Endothelial cell of umbilical vein (primary cell): ENCODE measurements around the gene PTPN5.

ENCODE experiments used
- EZH2 ChIP-seq: IDR thresholded peaks from 2 replicates; pipeline ENCODE4 v1.6.1; 2012; ENCODE audit warnings: borderline replicate concordance, low read depth, mild to moderate bottlenecking, moderate library complexity, low read length, inconsistent platforms; ENCODE audit not compliant: severe bottlenecking
- POLR2A ChIP-seq: IDR thresholded peaks from 2 replicates; pipeline ENCODE4 v1.6.1; 2012; ENCODE audit warnings: low read depth, mild to moderate bottlenecking, control low read depth, low read length

DNA sequence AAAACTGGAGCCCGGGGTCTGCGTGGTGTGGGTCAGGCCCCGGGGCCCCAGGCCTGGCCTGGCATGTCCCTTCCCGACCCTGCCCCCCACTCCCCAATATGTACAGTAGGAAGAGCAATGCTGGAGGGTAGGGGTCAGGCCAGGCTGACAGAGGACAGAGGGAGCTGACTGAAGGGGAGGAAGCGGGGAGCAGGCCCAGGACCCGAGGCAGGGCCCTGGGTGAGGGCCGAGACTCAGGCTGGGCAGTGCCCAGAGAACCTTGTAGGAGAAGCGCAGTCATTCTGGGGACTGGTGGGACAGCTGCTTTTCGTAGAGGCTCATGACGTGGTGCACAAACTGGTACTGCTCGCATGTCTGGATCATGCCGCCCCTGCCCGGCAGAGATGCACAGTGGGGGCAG, 62.9 kb downstream of the PTPN5 start:
- no peak for TF ChIP-seq POLR2A
- TF ChIP-seq EZH2 = no peak
